Upper lobe of left lung (tissue), 6 donors: ENCODE data around the gene HDDC2. TPM values are rescaled to one million over a fixed set of nuclear protein-coding genes. Genes with fewer than 3 reads are reported as not detected.

Experiments used
- ATAC-seq, 2 donors: fragments of 200-7000 bp; cut with Tn5 transposase; one replicate each; pipeline ENCODE4 v1.9.1; 2022; ENCODE audit warnings: mild to moderate bottlenecking in 2 of 2, moderate library complexity in 2 of 2; ENCODE audit not compliant: low FRiP score in 2 of 2
- DNase-seq, 2 donors: peaks; one replicate each; pipeline ENCODE4 v3.0.0-alpha.2; 2019 to 2020
- H3K27ac ChIP-seq, 4 donors: fragments of 200-600 bp; sonication (generic); one replicate each; pipeline ENCODE4 v1.5.1; 2016 to 2019
- H3K27me3 ChIP-seq, 4 donors: fragments of 200-600 bp; sonication (generic); one replicate each; pipeline ENCODE4 v1.5.1; 2017 to 2019
- H3K36me3 ChIP-seq, 4 donors: fragments of 200-600 bp; sonication (generic); one replicate each; pipeline ENCODE4 v1.5.1; 2016 to 2019
- H3K4me1 ChIP-seq, 4 donors: fragments of 200-600 bp; sonication (generic); one replicate each; pipeline ENCODE4 v1.5.1; 2018 to 2019
- H3K4me3 ChIP-seq, 4 donors: fragments of 200-600 bp; sonication (generic); one replicate each; pipeline ENCODE4 v1.5.1; 2017 to 2019; ENCODE audit warnings: mild to moderate bottlenecking in 2 of 4, moderate library complexity in 1 of 4
- H3K9me3 ChIP-seq, 4 donors: fragments of 200-600 bp; sonication (generic); one replicate each; pipeline ENCODE4 v1.5.1; 2018 to 2019
- CTCF ChIP-seq, 6 experiments: fragments of 450-650 bp in 4 of 6; fragments of 200-600 bp in 2 of 6; sonication (generic) in 2 of 6; IDR thresholded peaks; one replicate each; pipeline ENCODE4 v1.5.1; 2016 to 2019; ENCODE audit warnings: antibody characterized with exemption in 6 of 6
- EP300 ChIP-seq, 4 donors: sonication (generic); formaldehyde crosslinking; IDR thresholded peaks; one replicate each; pipeline ENCODE4 v1.5.1; 2017; ENCODE audit warnings: antibody characterized with exemption in 4 of 4, control low read depth in 2 of 4
- POLR2A ChIP-seq, 4 donors: fragments of 450-650 bp; IDR thresholded peaks; one replicate each; pipeline ENCODE4 v1.5.1; 2016 to 2017; ENCODE audit warnings: antibody characterized with exemption in 4 of 4, mild to moderate bottlenecking in 2 of 4
- POLR2AphosphoS5 ChIP-seq, 2 donors: sonication (generic); formaldehyde crosslinking; IDR thresholded peaks; one replicate each; pipeline ENCODE4 v1.5.1; 2017; ENCODE audit warnings: antibody characterized with exemption in 2 of 2
- WGBS, 2 donors: methylation state at CpG; one replicate each; pipeline ENCODE4 v1.1.5; 2017 to 2018; 5-methylcytosine and 5-hydroxymethylcytosine counted together
- total RNA-seq, 6 donors: library from RNA; depleted of rRNA in 4 of 6; stranded (reverse); fragments of >200 nt in 4 of 6; gene quantifications; one replicate each; pipeline versions ENCODE4 v1.1.0 to v1.2.1, GENCODE V29; 2016 to 2021
- donor health status: DM: no; HTN: no; CAD: no; lungs with moderate emphysema.
- donor health status: DM: no; HTN: yes; CAD: no; lungs with severe emphysema.

The HDDC2 gene
- total RNA-seq, 6 donors from 2014 or later, result 31.4 to 57.5 (median 47.4) TPM

GRCh38 chr6:125302840-125303511, 1.2 kb upstream of the HDDC2 start:
- H3K36me3 ChIP-seq, result peaks cover 0 to 4% (median 0%) of the 10 kb centered on the region in 4 donors
- H3K27ac ChIP-seq, result peak overlapping the region in 1 of 4 donors; percentile 93
- ATAC-seq (no peak), DNase-seq (no peak)
- H3K27me3 ChIP-seq, result no peaks in the 10 kb centered on the region
- H3K4me3 ChIP-seq, result no peak overlapping the region
- H3K4me1 ChIP-seq, result peaks cover 9 to 17% (median 14%) of the 10 kb centered on the region in 4 donors
- 67 to 78% methylated on average over 4 of the region's 4 CpGs for WGBS, 2 donors
- H3K9me3 ChIP-seq, result no peaks in the 10 kb centered on the region
- TF ChIP-seq POLR2A (IDR thresholded peaks at IDR 0.05) (no peak), POLR2AphosphoS5 (IDR thresholded peaks at IDR 0.05) (no peak), CTCF (IDR thresholded peaks at IDR 0.05) (no peak), EP300 (IDR thresholded peaks at IDR 0.05) (no peak)

- H3K4me1 ChIP-seq, result peaks cover 9 to 17% (median 14%) of the 10 kb centered on the region in 4 donors
- no peaks in the 10 kb centered on the region for H3K9me3 ChIP-seq
- H3K36me3 ChIP-seq, result peaks cover 0 to 21% (median 6%) of the 10 kb centered on the region in 4 donors
- no peaks in the 10 kb centered on the region for H3K27me3 ChIP-seq
- H3K27ac ChIP-seq, result peak overlapping the region; percentile 87 to 93 (median 90)
- peak overlapping the region; percentile 5 to 82 (median 68) for H3K4me3 ChIP-seq
- peak in 1 of 2 donors; percentile 11 for ATAC-seq
- 8 to 10% methylated on average over 11 of the region's 11 CpGs for WGBS, 2 donors
- no peak for DNase-seq
- TF ChIP-seq CTCF (IDR thresholded peaks at IDR 0.05) (no peak), POLR2A (IDR thresholded peaks at IDR 0.05) (no peak), POLR2AphosphoS5 (IDR thresholded peaks at IDR 0.05) (no peak), EP300 (IDR thresholded peaks at IDR 0.05) (no peak)
These were observed 754 bp downstream of the HDDC2 start for GRCh38 chr6:125300992-125301434.

- Histone ChIP-seq H3K36me3 (peaks cover 0 to 36% (median 6%) of the 10 kb centered on the region in 4 donors), H3K4me1 (peaks cover 9 to 19% (median 16%) of the 10 kb centered on the region in 4 donors), H3K27me3 (no peaks in the 10 kb centered on the region), H3K4me3 (no peak overlapping the region), H3K27ac (no peak overlapping the region), H3K9me3 (no peaks in the 10 kb centered on the region)
- WGBS, 2 donors, result 86 to 87% methylated on average over 3 of the region's 3 CpGs
- TF ChIP-seq POLR2AphosphoS5 (IDR thresholded peaks at IDR 0.05) (no peak), EP300 (IDR thresholded peaks at IDR 0.05) (no peak), POLR2A (IDR thresholded peaks at IDR 0.05) (no peak), CTCF (IDR thresholded peaks at IDR 0.05) (no peak)
- DNase-seq (no peak), ATAC-seq (no peak)
These were observed 2.5 kb downstream of the HDDC2 start for GRCh38 chr6:125299257-125299656.

GRCh38 chr6:125296471-125296870, 5.3 kb downstream of the HDDC2 start:
- DNase-seq (no peak), ATAC-seq (no peak)
- Histone ChIP-seq H3K4me1 (peaks cover 9 to 19% (median 16%) of the 10 kb centered on the region in 4 donors), H3K27me3 (no peaks in the 10 kb centered on the region), H3K27ac (no peak overlapping the region), H3K4me3 (no peak overlapping the region), H3K9me3 (no peaks in the 10 kb centered on the region), H3K36me3 (peaks cover 4 to 46% (median 7%) of the 10 kb centered on the region in 4 donors)
- WGBS, 2 donors, result 100% methylated on average over 1 of the region's 1 CpG
- TF ChIP-seq EP300 (IDR thresholded peaks at IDR 0.05), result no peak
- no peak for TF ChIP-seq POLR2A (IDR thresholded peaks at IDR 0.05)
- no peak for TF ChIP-seq POLR2AphosphoS5 (IDR thresholded peaks at IDR 0.05)
- no peak for TF ChIP-seq CTCF (IDR thresholded peaks at IDR 0.05)
